Kidney glomerular epithelial cell (primary cell): ENCODE measurements around the gene FAM181A.
A peak's percentile ranks its signal among the peaks of the same experiment; 100 is the strongest.

Experiments used
- DNase-seq: peaks from one replicate; lab custom pipeline; 2025; lab: John Stamatoyannopoulos, UW

The FAM181A gene

DNA sequence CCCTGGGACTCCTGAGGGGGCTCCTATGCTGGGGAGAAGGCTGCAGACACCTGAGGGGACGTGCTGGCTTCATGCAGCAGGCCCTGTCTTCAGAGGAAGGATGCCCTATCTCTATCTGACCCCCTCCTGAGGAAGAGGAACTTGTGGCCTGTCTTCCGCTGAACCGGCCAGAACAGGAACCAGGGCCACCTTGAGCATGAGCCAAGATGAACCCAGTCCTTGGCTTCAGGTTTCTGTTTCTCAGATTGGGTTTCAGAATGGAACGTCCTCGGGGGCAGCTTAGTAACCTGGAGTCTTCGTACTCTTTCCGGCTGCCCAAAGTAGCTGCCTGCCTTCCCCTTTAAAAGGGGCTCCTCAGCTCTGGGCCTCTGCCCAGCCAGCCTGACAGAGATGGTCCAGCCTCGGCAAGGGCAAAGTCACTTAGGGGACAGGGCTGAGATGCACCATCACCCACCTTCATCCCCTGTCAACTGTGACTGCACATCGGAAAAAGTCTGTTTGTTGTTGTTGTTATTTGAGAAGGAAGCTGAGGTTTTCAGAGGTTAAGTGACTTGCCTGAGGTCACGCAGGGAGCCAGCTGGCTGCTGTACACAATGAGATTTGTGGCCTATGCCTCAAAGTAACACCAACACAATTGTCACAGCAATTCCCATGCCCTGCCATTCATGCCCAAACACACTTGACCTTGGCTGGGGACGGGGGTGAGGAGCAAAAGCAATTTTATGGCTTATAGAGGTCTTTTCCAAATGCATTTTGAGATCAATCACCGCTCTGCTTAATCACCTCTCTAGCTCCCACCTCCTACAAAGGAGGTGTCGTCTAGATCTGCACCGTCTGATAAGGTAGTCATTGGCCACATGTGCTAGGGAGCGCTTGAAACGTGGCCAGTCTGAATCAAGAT, 35.8 kb downstream of the FAM181A start:
- no peak for DNase-seq

DNA sequence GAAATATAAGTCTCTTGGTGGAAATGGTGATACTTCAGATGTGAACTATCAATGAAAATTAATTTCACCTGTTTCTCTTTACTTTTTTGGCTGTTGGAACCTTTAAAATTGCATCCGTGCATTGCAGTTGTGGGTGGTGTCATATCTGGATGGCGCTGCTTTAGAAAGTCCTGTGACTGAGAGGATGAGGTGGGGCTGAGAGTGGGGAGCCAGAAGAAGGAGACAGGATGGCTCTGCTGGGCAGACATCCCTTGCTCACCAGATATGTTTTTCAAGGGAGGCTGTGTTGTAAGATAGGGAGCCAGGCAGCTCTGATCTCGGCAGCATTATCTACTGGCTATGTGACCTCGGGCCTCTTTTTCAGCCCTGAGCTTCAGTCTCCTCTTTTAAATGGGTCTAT, 36.5 kb downstream of the FAM181A start:
- DNase-seq = no peak

DNA sequence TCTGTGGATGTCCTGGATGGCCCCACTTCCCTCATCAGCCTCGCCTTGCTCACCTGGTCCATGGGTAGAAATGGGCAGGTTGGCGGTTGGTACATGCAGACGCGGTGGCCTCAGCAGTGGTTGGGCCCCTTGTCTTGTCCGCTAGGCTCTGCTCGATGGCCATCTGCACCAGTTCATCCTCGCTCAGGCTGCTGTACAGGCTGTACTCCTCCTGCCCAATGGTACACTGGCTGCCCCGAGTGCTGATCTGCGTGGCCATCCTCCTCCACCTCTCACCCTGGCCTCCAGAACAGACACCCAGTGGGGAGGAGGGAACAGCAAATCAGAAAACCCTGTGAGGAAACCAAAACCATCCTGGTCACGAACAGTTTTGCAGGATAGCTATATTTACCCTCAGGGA, 37.1 kb downstream of the FAM181A start:
- DNase-seq = no peak

DNA sequence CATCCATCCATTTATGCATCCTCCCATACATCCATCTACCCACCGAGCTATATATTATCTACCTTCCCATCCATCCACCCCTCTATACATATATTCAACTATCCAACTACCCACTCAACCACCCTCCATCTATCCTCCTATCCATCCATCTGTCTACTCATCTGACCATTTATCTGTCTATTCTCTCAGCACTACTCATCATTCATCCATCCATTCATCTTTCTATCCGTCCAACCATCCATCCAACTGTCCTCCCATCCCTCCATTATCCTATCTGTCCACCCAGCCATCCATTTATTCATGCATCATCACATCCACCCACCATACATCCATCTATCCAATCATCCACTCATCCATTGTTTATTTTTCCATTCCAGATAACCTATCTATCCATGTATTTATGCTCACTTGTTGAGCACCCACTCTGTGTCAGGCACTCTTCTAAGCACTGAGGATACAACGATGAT, 37.7 kb downstream of the FAM181A start:
- DNase-seq = no peak

DNA sequence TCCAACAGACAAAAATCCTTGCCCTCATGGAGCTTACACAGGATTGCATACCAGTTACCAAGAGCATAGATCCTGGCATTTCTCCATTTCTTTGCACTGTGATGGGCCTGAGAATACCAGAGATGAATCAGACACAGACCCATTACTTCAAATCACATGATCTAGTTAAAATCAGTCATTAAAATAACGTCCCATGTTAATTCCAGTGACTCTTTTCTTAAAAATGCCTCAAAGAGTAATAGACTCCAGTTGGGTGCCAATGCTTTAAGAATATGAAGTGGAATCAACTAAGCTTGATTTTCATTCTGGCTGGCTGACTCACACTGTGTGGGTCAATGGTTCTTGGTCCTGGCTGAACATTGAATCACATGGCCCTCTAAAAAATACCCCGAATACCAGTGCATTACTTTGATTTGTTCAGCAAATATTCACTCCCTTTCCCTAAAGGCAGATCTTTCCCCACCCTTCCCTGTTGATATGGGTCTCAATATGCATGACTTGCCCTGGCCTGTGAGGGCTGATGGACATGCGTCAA, 38.2 kb downstream of the FAM181A start:
- DNase-seq = peak; percentile 92

DNA sequence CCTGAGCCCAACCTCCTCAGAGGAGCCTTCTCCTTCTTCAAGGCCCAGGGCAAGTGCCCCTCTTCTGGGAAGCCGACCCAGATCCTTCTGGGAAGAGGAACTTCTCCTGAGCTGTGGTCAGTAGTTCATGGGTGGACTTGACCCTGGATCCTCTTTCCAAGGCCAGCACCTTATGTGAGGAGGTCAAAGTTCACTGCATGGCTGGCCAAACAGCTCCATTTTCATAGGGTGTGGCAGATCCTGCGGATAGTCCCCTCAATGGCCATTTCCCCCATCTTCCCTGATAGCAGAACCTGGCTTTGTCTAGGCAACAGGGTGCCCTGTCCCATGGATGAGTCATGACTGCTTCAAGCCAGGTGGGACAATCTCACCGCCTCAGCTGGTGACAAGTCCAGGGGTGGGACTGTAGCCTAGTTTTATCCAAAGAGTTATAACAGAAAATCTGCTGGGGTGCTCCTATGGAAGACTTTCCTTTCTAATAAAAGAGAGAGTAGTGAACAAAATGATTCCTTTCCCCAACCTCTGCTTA, 38.9 kb downstream of the FAM181A start:
- no peak for DNase-seq

DNA sequence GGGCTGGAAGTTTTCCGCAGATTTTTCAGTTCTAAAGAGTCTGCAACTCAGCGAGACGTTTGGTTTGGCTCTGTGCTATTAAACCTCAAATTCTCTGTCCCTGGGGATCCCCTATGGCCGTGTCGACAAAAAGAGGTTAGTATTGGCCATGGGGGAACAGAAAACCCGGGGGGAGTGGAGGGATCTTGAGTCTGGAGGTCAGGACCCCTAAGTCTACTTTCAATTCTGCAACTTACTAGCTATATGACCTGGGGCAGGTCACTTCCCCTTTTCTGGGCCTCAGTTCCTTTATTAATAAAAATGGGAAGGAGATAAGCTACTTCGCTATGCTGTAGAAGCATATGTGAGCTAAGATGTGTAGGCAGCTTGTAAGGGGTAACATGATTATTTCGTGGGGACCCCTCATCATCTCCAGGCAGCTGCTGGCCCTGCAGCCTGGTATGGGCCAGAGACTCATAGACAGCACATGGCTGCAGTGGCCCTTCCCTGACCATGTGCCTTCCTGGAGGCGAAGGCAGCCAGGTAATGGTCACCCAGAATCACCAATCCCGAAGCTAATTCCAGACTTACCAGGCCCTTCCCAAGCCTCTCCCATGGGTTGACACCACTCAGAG, 40.6 kb downstream of the FAM181A start:
- no peak for DNase-seq

DNA sequence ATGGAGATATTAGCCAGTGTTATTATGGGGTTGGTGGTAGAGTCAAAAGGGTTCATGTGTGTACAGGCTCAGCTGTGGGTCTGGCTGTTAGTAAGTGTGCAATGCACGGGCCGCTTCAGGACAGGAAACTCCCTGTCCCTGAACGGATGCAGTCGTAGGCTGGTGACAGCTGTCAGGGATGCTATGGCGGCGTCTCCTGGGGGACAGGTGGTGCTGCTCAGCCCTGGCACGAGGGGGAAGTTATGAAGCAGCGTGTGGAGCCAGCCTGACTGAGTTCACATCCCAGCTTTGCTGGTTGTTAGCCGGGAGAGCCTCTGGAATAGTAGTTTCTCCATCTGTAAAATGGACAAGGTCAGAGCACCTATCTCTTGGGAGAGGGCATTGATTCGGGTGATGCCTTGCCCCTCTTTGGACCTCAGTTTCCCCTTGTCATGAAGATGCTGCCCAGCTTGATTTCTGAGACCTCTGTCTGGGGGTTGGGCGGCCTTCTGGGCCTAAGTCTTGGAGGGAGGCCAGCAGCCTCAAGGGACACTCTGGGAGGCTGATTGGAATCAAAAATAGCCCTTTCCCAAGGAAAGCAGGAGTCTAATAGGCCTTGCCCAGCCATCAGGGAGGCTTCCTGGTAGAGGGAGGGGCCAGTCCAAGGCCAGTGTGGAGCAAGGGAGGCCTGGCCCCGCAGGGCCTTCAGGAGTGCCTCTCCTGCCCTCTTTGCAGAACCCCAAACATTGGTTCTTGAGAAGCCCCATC, 42.1 kb downstream of the FAM181A start:
- DNase-seq = no peak

DNA sequence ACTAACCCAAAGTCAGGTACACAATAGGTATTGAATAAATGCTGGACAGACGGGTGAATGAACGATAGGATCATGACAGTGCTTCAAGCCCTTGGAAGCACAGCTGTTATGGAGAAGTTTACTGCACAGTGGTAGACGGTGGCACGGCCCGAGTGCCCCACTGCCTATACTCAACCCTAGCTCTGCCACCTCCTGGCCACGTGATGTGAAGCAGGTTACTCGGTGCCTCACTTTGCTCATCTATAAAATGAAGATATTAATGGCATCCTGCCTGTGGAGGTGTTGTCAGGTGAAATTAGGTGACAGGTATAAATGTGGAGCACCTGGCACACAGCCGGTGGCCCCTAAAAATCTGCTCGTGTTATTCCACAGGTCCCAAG, 43.4 kb downstream of the FAM181A start:
- no peak for DNase-seq

DNA sequence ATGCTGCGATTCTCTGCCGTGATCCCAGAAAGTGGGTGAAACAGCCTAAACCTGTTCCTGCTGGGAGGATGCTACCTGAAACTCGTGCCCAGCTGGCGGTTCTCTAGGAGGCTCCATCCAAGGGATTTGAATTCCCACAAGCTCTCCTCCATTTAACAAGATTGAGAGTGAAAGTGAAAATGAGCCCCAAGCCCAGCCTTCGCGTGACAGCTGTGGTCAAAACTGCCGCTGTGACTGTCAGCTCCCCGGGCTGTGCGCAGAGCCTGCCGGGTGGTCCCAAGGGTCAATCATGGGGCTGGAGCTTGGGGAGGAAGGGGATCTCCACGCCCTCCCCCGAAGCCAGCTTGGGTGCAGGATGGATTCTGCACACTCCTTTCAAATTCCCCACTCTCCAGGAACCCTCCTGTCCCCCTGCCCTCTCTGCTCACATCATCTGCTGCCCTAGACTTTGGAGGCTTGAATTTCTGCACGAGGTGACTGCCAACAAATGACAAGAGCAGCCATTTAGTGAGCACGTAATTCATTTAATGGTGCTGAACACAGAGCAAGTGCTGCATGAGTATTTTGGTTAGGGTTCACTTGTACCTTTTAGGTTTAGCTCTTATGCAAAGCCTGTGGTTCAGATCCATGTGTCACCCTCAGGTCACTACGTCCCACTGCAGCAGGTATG, 44.0 kb downstream of the FAM181A start:
- no peak for DNase-seq

DNA sequence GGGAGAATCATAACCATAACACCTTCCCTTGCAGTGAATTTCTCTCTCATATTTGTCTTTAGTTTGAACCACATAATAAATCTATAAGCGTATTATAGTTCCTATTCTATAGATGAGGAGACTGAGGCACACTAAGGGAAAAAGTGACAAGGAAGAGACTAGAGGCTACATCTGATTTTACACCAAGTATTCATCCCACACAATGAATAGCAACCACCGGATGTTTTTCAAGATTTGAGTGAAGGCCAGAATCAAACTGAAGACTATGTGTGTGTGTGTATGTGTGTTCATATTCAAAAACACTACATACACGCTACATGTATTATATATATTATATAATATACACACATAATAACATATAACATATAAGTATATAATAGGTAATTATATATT, 44.5 kb downstream of the FAM181A start:
- DNase-seq = no peak

DNA sequence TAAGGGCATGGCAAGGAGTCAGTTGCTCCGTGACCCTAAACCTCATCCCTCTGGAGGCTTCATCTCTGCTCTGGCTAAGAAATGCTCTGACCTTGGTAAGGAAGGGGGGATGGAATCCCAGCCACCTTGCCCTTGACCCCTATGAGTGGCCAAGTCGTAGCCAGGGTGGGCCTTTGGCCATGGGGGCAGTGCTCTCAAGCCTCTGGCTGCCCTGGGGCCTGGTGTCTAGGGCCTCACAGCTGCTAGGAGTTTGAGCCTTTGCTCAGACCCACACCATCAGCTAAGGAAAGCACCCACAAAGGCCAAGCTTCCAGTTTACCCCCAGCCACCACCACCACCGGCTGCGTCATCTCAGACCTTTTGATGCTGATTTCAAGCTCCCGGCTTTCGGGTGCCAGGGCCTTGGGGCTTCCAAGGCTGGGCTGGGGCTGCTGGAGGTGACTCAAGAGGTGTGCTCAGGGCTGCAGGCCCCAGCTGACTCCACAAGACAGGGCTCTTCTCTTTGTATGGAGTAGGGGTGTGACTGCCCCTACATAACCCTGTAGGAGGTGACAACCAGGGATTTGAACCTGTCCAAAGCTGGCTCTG, 45.6 kb downstream of the FAM181A start:
- DNase-seq = no peak

DNA sequence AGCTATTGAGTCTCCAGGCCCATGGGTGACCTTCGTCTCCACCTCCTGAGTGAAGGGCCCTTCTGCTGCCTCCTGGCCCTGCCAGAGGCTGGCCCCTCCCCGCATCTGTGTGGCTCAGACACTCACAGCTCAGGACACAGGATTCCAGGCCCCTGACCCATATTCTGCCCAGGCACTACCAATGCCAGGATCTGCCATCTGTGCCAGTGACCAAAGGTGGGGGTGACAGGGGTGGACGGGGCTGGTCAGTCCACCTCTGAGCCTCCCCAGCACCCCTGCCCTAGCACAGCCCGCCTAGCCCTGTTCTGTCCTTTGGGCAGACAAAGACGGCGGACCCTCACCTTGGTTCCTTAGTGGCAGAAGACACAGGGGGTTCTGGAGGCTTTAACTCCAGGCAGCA, 46.5 kb downstream of the FAM181A start:
- no peak for DNase-seq

DNA sequence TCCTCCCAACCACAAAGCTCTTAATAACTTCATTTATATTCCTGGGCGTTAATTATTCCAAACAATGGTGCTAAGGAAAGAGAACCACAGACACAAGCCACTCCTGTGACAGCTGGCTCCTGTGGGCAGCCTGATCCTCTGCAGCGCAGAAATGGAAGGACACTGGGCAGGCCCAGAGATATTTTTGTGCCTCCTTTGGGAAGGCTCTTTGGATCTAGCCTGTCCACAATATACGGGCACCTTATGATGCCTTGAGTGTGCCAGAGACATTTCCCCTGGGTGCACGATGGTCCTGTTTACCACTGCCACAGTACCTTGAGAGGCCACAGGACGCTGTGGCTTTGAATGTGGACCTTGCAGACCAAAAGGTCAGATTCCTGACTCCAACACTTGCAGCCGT, 47.2 kb downstream of the FAM181A start:
- no peak for DNase-seq

DNA sequence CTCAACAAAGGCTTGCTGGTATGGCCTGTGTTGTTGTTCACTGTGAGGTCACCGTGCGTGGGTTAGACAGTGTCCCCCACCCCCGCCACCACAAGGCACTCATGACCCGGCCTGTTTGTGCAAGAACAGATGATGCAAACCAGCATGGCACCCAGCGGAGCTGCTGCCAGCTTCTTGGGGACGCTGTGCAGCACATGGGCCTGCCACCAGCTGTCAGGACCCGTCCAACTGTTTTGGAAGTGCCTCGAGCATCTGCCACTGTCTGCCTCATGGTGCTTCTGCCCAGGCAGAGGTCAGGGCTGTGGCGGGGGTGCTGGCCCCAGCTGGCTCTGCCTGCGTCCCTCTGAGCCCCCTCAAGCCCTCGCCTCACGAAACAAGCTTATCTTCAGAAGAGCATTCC, 47.7 kb downstream of the FAM181A start:
- DNase-seq = no peak

DNA sequence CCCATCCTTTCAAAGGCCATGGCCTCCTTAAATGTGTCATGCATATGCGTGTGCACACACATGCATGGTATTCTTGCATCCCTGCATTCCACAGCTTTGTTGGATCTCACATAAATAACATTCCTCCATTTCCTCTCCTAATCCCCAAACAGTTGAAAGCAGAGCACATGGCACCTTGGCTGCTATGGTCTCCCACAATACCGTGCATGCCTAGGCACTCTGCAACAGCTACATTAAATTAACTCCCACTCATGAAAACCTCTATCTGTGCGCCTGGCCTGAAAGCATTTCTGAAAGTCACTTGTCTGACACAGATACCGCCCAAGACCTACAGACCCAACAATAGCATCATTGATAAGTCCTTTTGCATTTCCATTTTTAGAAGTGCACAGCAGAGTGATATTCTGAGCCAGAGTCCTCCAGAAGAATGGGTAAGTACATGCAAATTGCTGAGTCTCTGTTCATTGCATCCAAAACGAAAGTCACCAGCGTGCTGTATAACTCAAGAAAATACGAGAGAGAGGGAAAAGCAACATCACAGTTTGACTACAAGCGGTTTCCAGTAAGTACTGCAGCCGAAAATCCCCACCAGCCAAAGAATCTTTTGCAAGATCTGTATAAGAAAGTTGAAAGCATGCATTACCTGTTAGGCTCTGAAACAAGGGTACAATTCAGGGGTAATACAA, 48.8 kb downstream of the FAM181A start:
- DNase-seq = no peak

DNA sequence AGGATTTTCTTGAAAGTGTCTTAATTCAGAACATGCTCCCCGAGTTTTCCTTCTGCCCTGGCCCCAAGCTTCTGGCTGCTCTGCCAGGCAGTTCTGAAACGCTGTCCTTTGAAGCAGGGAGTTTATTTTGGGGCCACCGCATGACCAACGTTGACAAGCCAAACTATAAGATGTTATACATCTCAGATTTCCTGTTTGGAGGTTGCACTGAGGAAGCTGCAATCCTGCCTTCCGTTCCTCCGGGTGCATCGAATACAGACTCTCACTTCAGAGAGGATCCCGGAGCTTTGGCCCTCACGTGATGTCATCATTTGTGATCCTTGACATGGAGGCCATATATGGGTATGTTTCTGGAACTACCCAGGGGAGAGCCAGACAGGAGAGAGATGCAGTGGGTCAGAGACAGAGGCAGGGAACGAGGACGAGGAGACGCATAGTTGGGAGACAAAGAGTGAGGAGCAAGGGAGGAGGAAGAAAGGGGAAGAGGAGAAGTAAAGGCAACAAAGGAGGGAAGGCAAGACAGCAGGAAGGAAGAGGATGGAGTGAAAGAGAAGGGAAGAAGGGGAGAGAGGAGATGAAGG, 49.4 kb downstream of the FAM181A start, which contains the start of gene ASB2:
Gene ASB2 (minus strand): TSS at position 94 of the 581 bp plus-strand sequence. CDS start 12,031 bp downstream, outside the sequence.
- DNase-seq = no peak

DNA sequence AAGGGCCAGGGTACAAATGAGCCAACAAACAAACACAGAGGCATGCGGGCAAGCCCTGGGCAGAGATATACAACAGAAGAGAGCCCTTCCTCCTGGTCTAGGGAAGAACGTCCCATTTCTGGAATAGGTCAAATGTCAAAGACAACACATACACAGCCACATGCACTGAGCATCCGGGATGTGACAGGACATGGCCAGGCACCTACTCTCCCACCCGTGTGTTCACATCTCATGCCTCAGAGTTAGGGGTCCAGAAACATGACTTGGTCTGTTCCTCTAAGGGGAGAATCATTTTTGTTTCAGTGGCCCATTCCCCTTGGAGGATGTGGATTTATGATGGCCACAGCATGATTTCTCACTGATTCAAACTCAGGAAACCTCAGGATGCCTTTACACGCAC, 50.0 kb downstream of the FAM181A start:
- DNase-seq = no peak

DNA sequence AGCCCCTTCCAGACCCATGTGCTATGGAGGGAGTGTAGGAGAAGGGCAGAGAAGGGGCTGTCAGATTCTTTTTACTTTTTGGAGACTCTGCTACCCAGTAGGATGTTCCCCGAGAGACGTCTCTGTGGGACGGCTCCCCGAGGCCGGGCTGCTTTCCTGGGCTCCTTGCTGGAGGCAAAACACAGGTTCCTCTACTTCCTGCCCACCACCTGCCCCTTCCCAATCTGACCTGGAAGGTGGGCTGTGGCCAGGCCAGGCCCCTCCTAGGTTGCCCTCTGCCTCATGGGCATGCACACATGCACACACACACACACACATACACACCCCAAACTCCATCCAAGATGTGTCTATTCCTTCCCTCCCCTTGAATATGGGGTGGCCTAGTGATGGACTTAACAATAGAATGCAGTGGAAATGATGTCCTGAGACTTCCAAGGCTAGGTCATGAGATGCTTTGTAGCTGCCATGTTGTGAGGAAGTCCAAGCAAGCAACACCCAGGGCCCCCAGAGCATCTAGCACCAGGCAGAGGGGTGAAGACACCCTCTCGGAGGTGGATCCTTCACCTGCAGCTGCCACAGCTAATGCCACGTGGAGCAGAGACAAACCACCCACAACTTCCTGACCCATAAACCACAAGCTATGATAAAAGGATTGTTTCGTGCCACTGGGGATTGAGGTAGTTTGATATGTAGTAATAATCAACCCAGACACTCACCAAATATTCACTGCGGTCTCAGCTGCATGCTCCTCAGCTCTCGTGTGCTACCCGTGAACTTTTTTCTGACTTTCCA, 50.8 kb downstream of the FAM181A start:
- DNase-seq = peak; percentile 28
